HG03469 (cell line): Measurements from ENCODE around the gene TMPRSS9.

Source experiments
- ATAC-seq: cut with Tn5 transposase; IDR thresholded peaks from one replicate; pipeline ENCODE4 v1.9.1; 2021; ENCODE audit warnings: mild to moderate bottlenecking, moderate library complexity, moderate number of reproducible peaks; ENCODE audit not compliant: unreplicated experiment

The TMPRSS9 gene

GRCh38 chr19:2359992-2360685 is at the start of gene TMPRSS9:
Gene TMPRSS9, plus strand, starts transcription at chr19:2360265. Its CDS starts 29,521 bp downstream, at chr19:2389786.
- ATAC-seq = no peak

DNA sequence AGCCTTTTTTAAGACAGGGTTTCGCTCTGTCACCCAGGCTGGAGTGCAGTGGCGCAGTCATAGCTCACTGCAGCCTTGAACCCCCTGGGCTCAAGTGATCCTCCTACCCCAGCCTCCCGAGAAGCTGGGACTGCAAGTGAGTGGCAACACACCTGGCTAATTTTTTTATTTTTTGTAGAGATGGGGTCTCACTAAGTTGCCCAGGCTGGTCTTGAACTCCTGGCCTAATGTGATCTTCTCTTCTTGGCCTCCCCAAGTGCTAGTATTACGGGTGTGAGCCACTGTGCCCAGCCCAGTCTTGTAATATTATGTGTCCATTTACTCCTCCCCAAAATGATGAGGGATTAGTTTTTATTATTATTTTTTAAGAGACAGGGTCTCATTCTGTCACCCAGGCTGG is 49.0 kb upstream of the TMPRSS9 start:
- no peak for ATAC-seq

- ATAC-seq = no peak
Measured at GRCh38 chr19:2312820-2313501, 47.1 kb upstream of the TMPRSS9 start.

DNA sequence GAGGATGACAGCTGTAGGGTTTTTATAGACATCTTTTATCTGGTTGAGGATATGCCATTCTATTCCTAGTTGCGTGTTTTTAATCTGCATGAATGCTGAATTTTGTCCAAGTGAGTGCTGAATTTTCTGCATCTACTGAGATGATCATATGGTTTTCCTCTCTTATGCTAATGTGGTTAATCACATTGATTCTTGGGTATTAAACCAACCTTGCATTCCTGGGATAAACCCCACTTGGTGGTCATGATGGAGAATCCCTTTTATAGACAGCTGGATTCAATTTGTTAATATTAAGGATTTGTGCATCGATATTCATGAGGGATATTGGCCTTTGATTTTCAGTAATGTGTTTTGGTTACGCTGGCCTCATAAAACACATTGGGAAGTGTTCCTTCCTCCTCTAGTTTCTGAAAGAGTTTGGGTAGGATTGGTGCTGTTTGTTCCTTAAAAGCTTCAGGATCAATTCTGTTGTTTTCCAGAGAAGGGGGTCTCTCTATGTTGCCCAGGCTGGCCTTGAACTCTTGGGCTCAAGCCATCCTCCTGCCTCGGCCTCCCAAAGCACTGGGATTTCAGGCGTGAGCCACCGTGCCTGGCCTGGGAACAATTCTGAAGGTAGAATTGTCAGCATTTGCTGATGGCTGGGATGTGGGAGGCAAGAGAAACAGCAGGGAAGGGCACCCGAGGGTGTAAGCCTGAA is 44.8 kb upstream of the TMPRSS9 start:
- no peak for ATAC-seq

DNA sequence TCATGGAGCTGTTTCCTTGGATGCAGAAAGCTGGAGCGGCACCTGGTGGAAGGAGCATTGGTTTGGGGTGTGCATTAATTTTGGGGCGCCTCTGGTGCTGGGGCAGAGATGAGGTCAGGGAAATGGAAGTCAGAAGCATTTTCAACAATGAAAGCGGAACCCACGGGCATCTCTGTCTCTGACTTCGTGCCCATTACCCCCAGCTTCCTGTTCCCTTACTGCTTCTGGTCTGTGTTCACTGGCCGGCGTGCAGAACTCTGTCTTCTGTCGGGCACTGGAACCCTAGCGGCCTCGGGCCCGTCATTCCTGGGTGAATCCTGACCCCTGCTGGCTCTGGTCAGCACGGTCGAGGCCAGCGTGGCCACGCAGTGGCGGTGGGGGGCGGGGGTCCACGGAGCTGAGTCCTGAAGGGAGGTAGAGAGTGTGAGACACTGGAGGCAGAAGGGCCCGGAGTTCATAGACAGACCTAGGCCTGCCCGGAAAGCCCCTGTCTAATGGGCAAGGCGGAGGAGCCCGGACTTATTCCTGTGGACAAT is 44.2 kb upstream of the TMPRSS9 start:
- no peak for ATAC-seq

DNA sequence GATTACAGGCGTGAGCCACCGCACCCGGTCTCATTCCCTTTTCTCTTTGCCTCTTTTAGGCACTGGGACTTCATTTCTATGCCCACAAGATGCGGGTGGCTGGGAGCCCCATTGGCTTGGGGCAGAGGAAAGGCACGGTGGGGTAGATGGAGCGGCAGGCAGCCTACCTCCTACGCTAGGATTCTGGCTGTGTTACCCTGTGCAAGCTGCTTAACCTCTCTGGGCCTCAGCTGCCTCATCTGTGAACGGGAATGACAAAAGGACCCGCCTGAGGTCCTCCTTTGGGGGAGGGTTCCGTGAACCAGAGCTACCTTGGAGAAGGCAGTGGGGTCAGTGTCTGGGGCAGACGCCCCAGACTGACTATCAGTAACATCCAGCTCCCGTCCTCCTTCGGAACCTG is 42.8 kb upstream of the TMPRSS9 start:
- ATAC-seq = no peak

DNA sequence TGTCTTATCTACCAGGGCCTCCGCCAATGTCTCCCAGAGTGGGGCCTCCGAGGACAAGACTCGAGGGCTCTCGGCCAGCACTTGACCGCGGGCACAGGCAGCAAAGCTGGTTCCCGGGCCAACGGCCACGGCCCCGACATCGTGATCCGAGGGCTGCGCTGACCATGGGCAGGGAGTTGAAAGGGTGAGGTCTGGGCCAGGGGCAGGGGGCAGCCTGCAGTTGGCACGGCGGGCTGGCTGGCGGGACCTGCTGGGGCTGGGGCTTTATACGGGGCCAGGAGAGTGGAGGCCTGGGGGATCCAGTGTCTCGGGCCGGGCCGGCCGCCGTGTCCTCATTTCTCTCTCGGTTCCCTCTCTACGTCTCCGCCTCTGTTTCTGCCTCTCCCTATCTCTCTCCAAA is 42.3 kb upstream of the TMPRSS9 start:
- ATAC-seq = no peak

- ATAC-seq = no peak
Measured at GRCh38 chr19:2318923-2319322, 41.1 kb upstream of the TMPRSS9 start.

DNA sequence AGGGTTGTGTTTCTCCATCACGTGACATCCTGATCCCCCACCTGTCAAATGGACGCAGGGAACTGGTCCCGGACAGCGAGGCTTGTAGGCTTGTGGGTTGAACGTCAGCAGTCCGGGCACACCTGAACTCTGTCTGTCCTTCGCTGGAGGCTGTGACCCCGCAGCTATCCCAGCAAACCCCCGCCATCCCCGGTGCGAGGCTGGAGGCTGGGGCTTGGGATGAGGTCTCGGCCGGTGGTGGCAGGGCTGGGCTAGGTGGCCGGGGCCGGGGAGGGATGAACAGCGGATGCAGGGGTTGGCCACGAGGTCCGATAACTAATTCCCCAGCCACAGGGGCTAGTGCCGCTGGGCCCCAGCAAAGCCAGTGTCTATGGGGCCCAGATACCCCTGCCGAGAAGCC is 40.5 kb upstream of the TMPRSS9 start:
- ATAC-seq = no peak

- ATAC-seq = no peak
Measured at GRCh38 chr19:2320049-2320448, 40.0 kb upstream of the TMPRSS9 start.

GRCh38 chr19:2320939-2321338 is 39.1 kb upstream of the TMPRSS9 start:
- ATAC-seq = no peak

- ATAC-seq = no peak
Measured at GRCh38 chr19:2321565-2322283, 38.3 kb upstream of the TMPRSS9 start.

DNA sequence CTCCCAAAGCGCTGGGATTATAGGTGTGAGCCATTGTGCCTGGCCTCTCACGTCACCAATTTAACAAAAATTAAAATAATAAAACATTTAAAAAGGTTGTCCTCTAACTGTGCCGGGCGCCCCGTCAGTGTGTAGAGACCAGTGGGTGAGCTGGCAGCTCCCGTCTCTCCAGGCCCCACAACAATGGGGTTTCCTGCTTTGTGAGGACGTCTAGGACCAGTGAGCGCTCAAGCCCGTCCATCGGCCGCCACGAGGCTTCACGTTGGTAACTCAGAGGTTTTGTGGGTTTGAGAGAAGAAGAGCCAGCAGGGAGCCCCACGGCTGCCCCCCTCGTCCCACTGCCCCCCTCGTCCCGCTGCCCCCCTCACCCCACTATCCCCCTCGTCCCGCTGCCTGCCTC is 36.4 kb upstream of the TMPRSS9 start:
- ATAC-seq = no peak

DNA sequence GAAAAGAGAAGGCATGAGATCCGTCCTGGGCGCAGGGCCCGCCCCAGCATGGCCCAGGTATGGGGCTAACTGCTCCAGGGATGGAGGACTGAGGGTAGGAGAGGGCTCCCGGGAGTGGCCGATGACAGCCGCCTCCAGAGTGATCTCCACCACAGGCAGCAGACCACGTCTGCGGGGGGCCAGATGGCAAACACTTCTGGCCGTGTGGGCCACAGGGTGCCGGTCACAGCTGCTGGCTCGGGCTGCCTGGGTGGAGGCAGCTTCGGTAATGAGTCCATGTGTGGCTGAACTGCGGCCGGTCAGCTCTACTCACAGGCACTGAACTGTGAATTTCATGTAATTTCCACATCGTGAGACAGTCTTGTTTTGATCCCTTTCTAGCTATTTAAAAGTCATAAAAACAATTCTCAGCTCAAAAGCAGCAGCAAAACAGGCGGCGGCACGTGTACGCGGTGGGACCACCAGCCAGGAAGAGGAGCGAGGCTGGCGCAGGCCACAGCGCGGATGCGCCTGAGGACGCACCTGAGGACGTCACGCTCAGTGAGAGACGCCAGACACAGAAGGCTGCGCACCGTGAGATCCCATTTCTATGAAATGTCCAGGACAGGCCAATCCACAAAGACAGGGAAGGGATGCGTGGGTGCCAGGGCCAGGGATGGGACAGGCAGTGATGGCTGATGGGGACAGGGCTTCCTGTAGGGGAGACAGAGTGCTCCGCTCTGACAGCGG is 35.7 kb upstream of the TMPRSS9 start:
- ATAC-seq = no peak

GRCh38 chr19:2325281-2326046 is 34.6 kb upstream of the TMPRSS9 start:
- no peak for ATAC-seq

GRCh38 chr19:2326699-2327360 is 33.2 kb upstream of the TMPRSS9 start:
- no peak for ATAC-seq

DNA sequence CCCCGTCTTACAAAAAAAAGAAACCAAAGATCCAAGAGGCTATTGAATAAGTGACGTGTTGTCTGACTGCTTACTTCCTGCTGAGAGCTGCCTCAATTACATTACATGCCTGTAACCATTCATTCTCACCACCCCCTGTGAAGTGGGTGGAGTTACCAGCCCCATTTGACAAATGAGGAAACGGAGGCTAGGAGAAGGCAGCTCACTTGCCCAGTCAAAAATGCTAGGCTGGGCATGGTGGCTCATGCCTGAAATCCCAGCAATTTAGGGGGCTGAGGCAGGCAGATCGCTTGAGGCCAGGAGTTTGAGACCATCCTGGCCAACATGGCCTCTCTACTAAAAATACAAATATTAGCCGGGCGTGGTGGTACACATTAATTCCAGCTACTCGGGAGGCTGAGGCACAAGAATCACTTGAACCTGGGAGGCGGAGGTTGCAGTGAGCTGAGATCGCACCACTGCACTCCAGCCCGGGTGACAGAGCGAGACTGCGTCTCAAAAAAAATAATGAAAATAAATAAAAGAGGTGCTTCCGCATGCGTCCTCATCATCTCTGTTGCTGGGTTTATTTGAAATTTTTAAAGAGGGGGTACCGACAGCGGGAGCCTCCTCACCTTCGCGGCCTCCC is 32.2 kb upstream of the TMPRSS9 start:
- no peak for ATAC-seq

DNA sequence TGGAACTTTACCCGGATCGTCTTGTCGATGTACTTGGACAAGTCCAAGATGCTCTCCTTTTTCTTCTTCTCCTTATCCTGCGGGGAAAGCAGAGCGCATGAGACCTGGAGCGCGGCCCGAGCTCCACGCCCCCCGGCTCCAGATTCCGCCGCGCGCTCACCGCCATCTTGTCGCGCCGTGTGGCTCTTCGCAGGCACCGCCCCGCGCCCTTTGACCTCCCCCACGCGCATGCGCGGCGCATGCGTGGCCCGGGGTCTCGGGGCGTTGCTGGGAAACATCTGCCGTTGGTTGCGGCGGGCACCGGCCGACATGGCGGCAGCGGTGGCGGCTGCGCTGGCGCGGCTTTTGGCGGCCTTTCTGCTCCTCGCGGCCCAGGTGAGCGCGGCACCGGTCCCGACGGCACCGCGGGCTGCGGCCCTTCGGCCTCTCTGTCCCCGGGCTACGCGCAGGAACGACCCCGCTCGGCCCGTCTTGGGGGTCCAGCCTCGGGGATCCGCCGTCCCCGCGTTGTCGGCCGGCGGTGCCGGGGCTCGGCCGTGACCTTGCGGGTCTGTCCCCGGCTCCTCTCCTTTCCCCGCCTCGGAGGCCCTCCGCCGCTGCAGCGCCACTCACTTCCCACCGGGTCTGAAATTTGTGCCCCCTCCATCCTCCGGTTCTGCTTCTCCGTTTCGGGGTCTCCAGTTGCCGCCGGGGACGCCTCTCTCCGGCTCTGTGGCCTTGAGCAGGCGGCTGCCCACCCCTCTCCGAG is 31.5 kb upstream of the TMPRSS9 start, which contains the start of the genes LSM7 and SPPL2B:
Gene LSM7, minus strand, starts transcription at position 186 of the 748 bp plus-strand sequence. Its CDS starts 20 bp downstream, at position 166.
Gene SPPL2B, plus strand, starts transcription at position 284 of the 748 bp plus-strand sequence. Its CDS starts 26 bp downstream, at position 310.
- no peak for ATAC-seq
